ENCODE results near the gene IL19. TPM values are rescaled to one million over a fixed set of nuclear protein-coding genes. Genes with fewer than 3 reads are reported as not detected.
A peak's percentile ranks its signal among the peaks of the same experiment; 100 is the strongest.

Gene IL19
- total and polyA plus RNA-seq, 9 of the 15 experiments (the other 6 are each of a cell fraction or from before 2014, with no cell fraction given): not detected

- TF ChIP-seq CTCF (IDR thresholded peaks at IDR 0.05 in 2 of 3, conservative IDR thresholded peaks at IDR 0.05 in 1 of 3; ENCODE audit: insufficient read depth in 2 of 3, low read depth in 1 of 3, low read length in 3 of 3) (peak; percentile 89 to 96 (median 89)), RAD21 (CRISPR knock-in tag; conservative IDR thresholded peaks at IDR 0.05 in 1 of 2, IDR thresholded peaks at IDR 0.05 in 1 of 2) (peak; percentile 88 to 89), ZNF165 (CRISPR knock-in tag; IDR thresholded peaks at IDR 0.05; ENCODE audit: borderline replicate concordance) (no peak), SMAD1 (IDR thresholded peaks at IDR 0.05; ENCODE audit: low read depth, low read length, partially characterized antibody) (no peak), NCOA4 (IDR thresholded peaks at IDR 0.05; ENCODE audit: partially characterized antibody) (no peak), ZNF41 (CRISPR knock-in tag; conservative IDR thresholded peaks at IDR 0.05) (0 out of 2 replicates have a peak, but pooled peaks have one; percentile 17), ZNF354B (CRISPR knock-in tag; IDR thresholded peaks at IDR 0.05) (no peak), ZNF592 (IDR thresholded peaks at IDR 0.05) (no peak), MTA3 (IDR thresholded peaks at IDR 0.05; ENCODE audit: borderline replicate concordance) (no peak), TOE1 (IDR thresholded peaks at IDR 0.05; ENCODE audit: borderline replicate concordance) (no peak), TOE1 (CRISPR knock-in tag; IDR thresholded peaks at IDR 0.05; ENCODE audit: borderline replicate concordance, low read depth) (peak; percentile 76; the same call in 1 of the 2 replicates), RBM22 (IDR thresholded peaks at IDR 0.05; ENCODE audit: low read depth, low read length, poor library complexity, severe bottlenecking) (no peak), SP1 (CRISPR knock-in tag; IDR thresholded peaks at IDR 0.05) (0 out of 2 replicates have a peak, but pooled peaks have one; percentile 5), ZNF780A (CRISPR knock-in tag; IDR thresholded peaks at IDR 0.05) (no peak), ZBTB7A (IDR thresholded peaks at IDR 0.05; ENCODE audit: borderline replicate concordance, control insufficient read depth, low read depth, low read length) (no peak), RHOXF2B (CRISPR knock-in tag; conservative IDR thresholded peaks at IDR 0.05) (no peak), HMBOX1 (IDR thresholded peaks at IDR 0.05) (peak; percentile 73), PCBP1 (IDR thresholded peaks at IDR 0.05; ENCODE audit: low read depth, low read length, poor library complexity, severe bottlenecking) (no peak), E2F5 (CRISPR knock-in tag; IDR thresholded peaks at IDR 0.05) (no peak)
Observed at GRCh38 chr1:206734499-206735142, 36.0 kb upstream of the IL19 start (continued).

All from K562 (cell line).